Stomach (tissue), 4 donors: ENCODE measurements around the gene THBS1.

Source experiments
- EP300 ChIP-seq: sonication (generic); formaldehyde crosslinking; IDR thresholded peaks from one replicate; pipeline ENCODE4 v1.6.1; 2017; ENCODE audit warnings: antibody characterized with exemption
- POLR2AphosphoS5 ChIP-seq, 3 donors: sonication (generic); formaldehyde crosslinking; IDR thresholded peaks; one replicate each; pipeline ENCODE4 v1.6.1; 2016; ENCODE audit warnings: antibody characterized with exemption in 3 of 3
- TF ChIP-seq, protein P1 (sequence below), 7 experiments: fragments of 450-650 bp in 4 of 7; fragments of 200-600 bp in 3 of 7; sonication (generic) in 3 of 7; IDR thresholded peaks; one replicate each; pipeline ENCODE4 v1.5.1; 2016 to 2019; ENCODE audit warnings: antibody characterized with exemption in 7 of 7, control low read depth in 2 of 7, mild to moderate bottlenecking in 1 of 7

DNA sequence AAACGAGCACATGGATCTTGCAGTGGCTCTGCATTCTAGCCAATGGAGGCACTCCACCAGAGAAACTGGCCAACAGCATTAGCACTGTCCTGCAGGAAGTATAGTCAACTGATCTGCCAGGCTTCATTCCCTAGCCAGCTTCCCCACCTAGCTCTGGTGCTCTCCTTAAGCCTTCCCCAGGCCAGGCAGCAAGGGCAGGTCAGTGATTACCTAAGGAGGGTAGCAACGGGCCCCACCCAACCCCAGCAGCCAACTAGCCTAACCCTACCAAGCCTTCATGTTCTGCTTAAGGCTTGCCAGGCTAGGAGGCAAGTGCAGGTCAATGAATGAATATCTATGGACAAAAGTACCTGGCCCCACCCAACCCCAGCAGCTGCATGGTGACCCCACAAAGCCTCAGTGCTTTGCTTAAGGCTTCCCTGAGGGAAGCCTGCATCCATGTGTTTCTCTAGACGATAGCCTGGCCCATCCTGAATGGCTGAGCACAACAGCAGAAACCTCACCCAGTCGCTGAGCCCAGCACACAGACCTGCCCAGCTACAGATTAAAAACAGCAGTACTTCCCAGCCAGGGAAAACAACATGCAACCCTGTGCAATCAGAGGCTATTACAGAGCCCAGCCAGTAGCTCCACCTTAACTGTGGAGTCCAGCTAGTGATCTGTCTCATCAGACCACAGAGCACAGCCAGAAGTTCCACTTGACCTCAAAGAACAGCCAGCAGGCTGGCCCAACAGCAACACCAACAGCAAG lies 28.5 kb downstream of the THBS1 start:
- TF ChIP-seq, protein P1, sequence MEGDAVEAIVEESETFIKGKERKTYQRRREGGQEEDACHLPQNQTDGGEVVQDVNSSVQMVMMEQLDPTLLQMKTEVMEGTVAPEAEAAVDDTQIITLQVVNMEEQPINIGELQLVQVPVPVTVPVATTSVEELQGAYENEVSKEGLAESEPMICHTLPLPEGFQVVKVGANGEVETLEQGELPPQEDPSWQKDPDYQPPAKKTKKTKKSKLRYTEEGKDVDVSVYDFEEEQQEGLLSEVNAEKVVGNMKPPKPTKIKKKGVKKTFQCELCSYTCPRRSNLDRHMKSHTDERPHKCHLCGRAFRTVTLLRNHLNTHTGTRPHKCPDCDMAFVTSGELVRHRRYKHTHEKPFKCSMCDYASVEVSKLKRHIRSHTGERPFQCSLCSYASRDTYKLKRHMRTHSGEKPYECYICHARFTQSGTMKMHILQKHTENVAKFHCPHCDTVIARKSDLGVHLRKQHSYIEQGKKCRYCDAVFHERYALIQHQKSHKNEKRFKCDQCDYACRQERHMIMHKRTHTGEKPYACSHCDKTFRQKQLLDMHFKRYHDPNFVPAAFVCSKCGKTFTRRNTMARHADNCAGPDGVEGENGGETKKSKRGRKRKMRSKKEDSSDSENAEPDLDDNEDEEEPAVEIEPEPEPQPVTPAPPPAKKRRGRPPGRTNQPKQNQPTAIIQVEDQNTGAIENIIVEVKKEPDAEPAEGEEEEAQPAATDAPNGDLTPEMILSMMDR (IDR thresholded peaks at IDR 0.05): no peak
- no peak for TF ChIP-seq POLR2AphosphoS5 (IDR thresholded peaks at IDR 0.05)
- TF ChIP-seq EP300: no peak
